Esophagus squamous epithelium (tissue), 4 donors: Measurements from ENCODE around the gene TREH.

Experiments used
- POLR2A ChIP-seq, 4 donors: fragments of 450-650 bp; IDR thresholded peaks; one replicate each; pipeline ENCODE4 v1.6.1; 2017; ENCODE audit warnings: antibody characterized with exemption in 4 of 4, mild to moderate bottlenecking in 4 of 4, moderate library complexity in 3 of 4
- TF ChIP-seq, protein P1 (sequence below), 6 experiments: fragments of 450-650 bp in 4 of 6; fragments of 200-600 bp in 2 of 6; sonication (generic) in 2 of 6; IDR thresholded peaks; one replicate each; pipeline ENCODE4 v1.5.1; 2016 to 2019; ENCODE audit warnings: antibody characterized with exemption in 6 of 6, mild to moderate bottlenecking in 4 of 6, moderate library complexity in 4 of 6

DNA sequence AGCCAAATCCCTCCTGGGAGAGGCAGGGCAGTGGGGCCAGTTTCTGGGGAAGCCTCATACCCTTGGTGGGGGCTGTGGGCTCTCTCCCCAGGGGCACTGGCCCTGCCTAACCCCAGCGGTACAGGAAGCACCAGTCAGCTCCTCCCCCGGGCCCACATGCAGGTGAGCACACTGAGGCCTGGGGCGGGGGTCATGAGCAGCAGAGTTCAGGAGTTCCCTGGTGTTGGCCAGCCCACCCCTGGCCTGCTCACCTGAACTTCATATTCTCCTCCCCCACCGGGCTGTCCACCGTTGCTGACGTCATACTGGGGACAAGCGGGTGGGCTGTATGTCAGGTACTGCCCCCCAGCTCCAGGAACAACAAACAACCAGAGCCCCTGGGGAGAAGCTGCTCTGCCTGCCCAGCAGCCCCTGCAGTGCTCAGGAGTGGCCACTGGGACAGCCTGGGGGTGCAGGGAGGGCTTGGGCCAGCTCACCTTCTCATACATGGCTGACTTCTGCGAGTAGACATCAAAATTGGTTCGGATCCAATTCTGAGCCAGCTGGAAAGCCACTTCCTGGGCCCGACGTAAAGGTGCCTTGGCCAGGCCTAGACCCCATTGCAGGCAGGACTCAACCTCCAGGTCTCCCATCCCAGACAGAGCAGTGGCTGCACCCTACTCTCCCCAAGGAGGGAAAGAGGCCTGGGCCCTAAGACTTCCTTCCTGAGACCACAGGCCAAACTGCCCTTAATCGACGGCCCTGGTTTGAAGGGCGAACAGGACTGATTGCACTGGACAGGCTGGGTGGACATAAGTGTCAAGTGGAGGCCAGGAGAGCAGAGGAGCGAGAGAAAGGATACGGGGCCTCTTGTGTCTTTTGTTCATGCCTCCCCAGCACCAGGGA is 20.8 kb downstream of the TREH start:
- TF ChIP-seq, protein P1, sequence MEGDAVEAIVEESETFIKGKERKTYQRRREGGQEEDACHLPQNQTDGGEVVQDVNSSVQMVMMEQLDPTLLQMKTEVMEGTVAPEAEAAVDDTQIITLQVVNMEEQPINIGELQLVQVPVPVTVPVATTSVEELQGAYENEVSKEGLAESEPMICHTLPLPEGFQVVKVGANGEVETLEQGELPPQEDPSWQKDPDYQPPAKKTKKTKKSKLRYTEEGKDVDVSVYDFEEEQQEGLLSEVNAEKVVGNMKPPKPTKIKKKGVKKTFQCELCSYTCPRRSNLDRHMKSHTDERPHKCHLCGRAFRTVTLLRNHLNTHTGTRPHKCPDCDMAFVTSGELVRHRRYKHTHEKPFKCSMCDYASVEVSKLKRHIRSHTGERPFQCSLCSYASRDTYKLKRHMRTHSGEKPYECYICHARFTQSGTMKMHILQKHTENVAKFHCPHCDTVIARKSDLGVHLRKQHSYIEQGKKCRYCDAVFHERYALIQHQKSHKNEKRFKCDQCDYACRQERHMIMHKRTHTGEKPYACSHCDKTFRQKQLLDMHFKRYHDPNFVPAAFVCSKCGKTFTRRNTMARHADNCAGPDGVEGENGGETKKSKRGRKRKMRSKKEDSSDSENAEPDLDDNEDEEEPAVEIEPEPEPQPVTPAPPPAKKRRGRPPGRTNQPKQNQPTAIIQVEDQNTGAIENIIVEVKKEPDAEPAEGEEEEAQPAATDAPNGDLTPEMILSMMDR (IDR thresholded peaks at IDR 0.05) = no peak
- no peak for TF ChIP-seq POLR2A (IDR thresholded peaks at IDR 0.05)
